Neural progenitor cell (in vitro differentiated cells): ENCODE data around the gene PEX5L. TPM values are rescaled to one million over a fixed set of nuclear protein-coding genes. Genes with fewer than 3 reads are reported as not detected.

Experiments used
- DNase-seq: peaks from one replicate; pipeline ENCODE4 v3.0.0-alpha.2; 2016; ENCODE audit warnings: low spot score
- H2AFZ ChIP-seq: fragments of 200-600 bp; sonication (generic); replicated peaks from 2 replicates; pipeline ENCODE4 v1.6.1; 2016; ENCODE audit warnings: antibody characterized with exemption
- H3F3A ChIP-seq: fragments of 200-600 bp; sonication (generic); 2 replicates; pipeline ENCODE4 v1.6.1; 2016; ENCODE audit warnings: antibody characterized with exemption, low read depth
- H3K27ac ChIP-seq: fragments of 200-600 bp; sonication (generic); 2 replicates; pipeline ENCODE4 v1.5.1; 2016; ENCODE audit warnings: mild to moderate bottlenecking
- H3K27me3 ChIP-seq: fragments of 200-600 bp; sonication (generic); 2 replicates; pipeline ENCODE4 v1.6.1; 2016; ENCODE audit warnings: mild to moderate bottlenecking, moderate library complexity
- H3K36me3 ChIP-seq: fragments of 200-600 bp; sonication (generic); 2 replicates; pipeline ENCODE4 v1.5.1; 2016
- H3K4me1 ChIP-seq: fragments of 200-600 bp; sonication (generic); 2 replicates; pipeline ENCODE4 v1.6.1; 2016; ENCODE audit warnings: mixed run types
- H3K4me2 ChIP-seq: fragments of 200-600 bp; sonication (generic); 2 replicates; pipeline ENCODE4 v1.6.1; 2016
- H3K4me3 ChIP-seq: fragments of 200-600 bp; sonication (generic); 2 replicates; pipeline ENCODE4 v1.5.1; 2016
- H3K79me2 ChIP-seq: fragments of 200-600 bp; sonication (generic); 2 replicates; pipeline ENCODE4 v1.6.1; 2016; ENCODE audit warnings: low read depth
- H3K9ac ChIP-seq: fragments of 200-600 bp; sonication (generic); 2 replicates; pipeline ENCODE4 v1.6.1; 2016
- H3K9me3 ChIP-seq: fragments of 200-600 bp; sonication (generic); 2 replicates; pipeline ENCODE4 v1.5.1; 2016; ENCODE audit warnings: low read depth
- H4K20me1 ChIP-seq: fragments of 200-600 bp; sonication (generic); 2 replicates; pipeline ENCODE4 v1.6.1; 2016; ENCODE audit warnings: low read depth
- H3K27ac Mint-ChIP-seq: 3 replicates; pipeline ENCODE4 v1.8.0; 2021; ENCODE audit warnings: mixed read lengths
- H3K27me3 Mint-ChIP-seq: 2 replicates; pipeline ENCODE4 v1.8.0; 2022; ENCODE audit warnings: low read depth, mild to moderate bottlenecking, inconsistent platforms, moderate library complexity, mixed read lengths; ENCODE audit not compliant: insufficient read depth
- H3K36me3 Mint-ChIP-seq: 3 replicates; pipeline ENCODE4 v1.8.0; 2021; ENCODE audit warnings: mixed read lengths
- H3K4me1 Mint-ChIP-seq: 3 replicates; pipeline ENCODE4 v1.8.0; 2021; ENCODE audit warnings: mixed read lengths
- H3K4me3 Mint-ChIP-seq: 3 replicates; pipeline ENCODE4 v1.8.0; 2021; ENCODE audit warnings: mild to moderate bottlenecking, moderate library complexity, mixed read lengths
- H3K9me3 Mint-ChIP-seq: 3 replicates; pipeline ENCODE4 v1.8.0; 2020; ENCODE audit warnings: mixed read lengths
- CTCF ChIP-seq: fragments of 200-600 bp; sonication (generic); IDR thresholded peaks from 2 replicates; pipeline ENCODE4 v1.5.1; 2017; ENCODE audit warnings: antibody characterized with exemption, mild to moderate bottlenecking
- EZH2 ChIP-seq: fragments of 200-600 bp; sonication (generic); IDR thresholded peaks from 2 replicates; pipeline ENCODE4 v1.6.1; 2017; ENCODE audit warnings: antibody characterized with exemption, mild to moderate bottlenecking, moderate library complexity
- EZH2phosphoT487 ChIP-seq: fragments of 200-600 bp; sonication (generic); IDR thresholded peaks from 2 replicates; pipeline ENCODE4 v1.6.1; 2017; ENCODE audit warnings: antibody characterized with exemption
- total RNA-seq: library from RNA; depleted of rRNA; stranded (reverse); fragments of >200 nt; gene quantifications from 2 replicates; pipeline ENCODE4 v1.2.3, GENCODE V29; 2015; ENCODE audit warnings: low replicate concordance

Gene PEX5L
- total RNA-seq, 1 donor from 2014 or later: 0.90 TPM

DNA sequence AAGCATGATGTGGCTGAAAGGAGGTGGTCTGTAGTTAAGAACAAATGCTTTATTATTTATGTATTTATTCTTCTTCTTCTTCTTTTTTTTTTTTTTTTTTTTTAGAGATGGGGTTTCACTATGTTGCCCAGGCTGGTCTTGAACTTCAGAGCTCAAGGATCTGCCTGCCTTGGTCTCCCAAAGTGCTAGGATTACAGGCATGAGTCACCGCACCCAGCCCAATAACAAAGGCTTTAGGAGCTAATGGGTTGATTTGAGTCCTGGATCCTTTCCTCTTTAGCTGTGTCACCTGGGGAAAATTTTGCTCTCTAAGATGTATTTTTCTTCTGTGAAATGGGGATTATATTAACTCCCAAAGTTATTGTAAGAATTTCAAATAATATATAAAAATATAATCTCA is 168.8 kb downstream of the PEX5L start:
- no peak overlapping the region for H3K27ac Mint-ChIP-seq
- Histone ChIP-seq H2AFZ (no peak overlapping the region), H3F3A (peaks cover 8% of the 10 kb centered on the region), H3K9ac (no peak overlapping the region), H3K9me3 (no peaks in the 10 kb centered on the region), H3K27me3 (no peaks in the 10 kb centered on the region), H3K4me2 (no peak overlapping the region), H3K79me2 (no peaks in the 10 kb centered on the region), H3K36me3 (no peaks in the 10 kb centered on the region), H3K4me3 (no peak overlapping the region), H4K20me1 (no peaks in the 10 kb centered on the region), H3K4me1 (peaks cover 32% of the 10 kb centered on the region), H3K27ac (no peak overlapping the region)
- no peak for TF ChIP-seq CTCF
- TF ChIP-seq EZH2phosphoT487: no peak
- TF ChIP-seq EZH2: no peak
- H3K4me1 Mint-ChIP-seq: peaks cover 8% of the 10 kb centered on the region
- no peak for DNase-seq
- no peaks in the 10 kb centered on the region for H3K27me3 Mint-ChIP-seq
- no peaks in the 10 kb centered on the region for H3K9me3 Mint-ChIP-seq
- H3K4me3 Mint-ChIP-seq: no peak overlapping the region
- H3K36me3 Mint-ChIP-seq: no peaks in the 10 kb centered on the region

- no peak overlapping the region for H3K27ac Mint-ChIP-seq
- Histone ChIP-seq H3K36me3 (no peaks in the 10 kb centered on the region), H3K79me2 (no peaks in the 10 kb centered on the region), H4K20me1 (no peaks in the 10 kb centered on the region), H3K4me2 (no peak overlapping the region), H3K4me3 (no peak overlapping the region), H3K4me1 (peaks cover 17% of the 10 kb centered on the region), H3K27me3 (no peaks in the 10 kb centered on the region), H2AFZ (no peak overlapping the region), H3F3A (no peaks in the 10 kb centered on the region), H3K9ac (no peak overlapping the region), H3K9me3 (no peaks in the 10 kb centered on the region), H3K27ac (no peak overlapping the region)
- no peaks in the 10 kb centered on the region for H3K9me3 Mint-ChIP-seq
- no peaks in the 10 kb centered on the region for H3K27me3 Mint-ChIP-seq
- H3K36me3 Mint-ChIP-seq: no peaks in the 10 kb centered on the region
- no peak for DNase-seq
- TF ChIP-seq EZH2 (no peak), EZH2phosphoT487 (no peak), CTCF (no peak)
- no peak overlapping the region for H3K4me3 Mint-ChIP-seq
- peaks cover 3% of the 10 kb centered on the region for H3K4me1 Mint-ChIP-seq
Observed at GRCh38 chr3:179865861-179866505, 170.8 kb downstream of the PEX5L start.

GRCh38 chr3:179861953-179862352 is 174.8 kb downstream of the PEX5L start:
- TF ChIP-seq EZH2 (no peak), EZH2phosphoT487 (no peak), CTCF (no peak)
- Mint-ChIP-seq H3K4me1 (peaks cover 3% of the 10 kb centered on the region), H3K36me3 (no peaks in the 10 kb centered on the region), H3K4me3 (no peak overlapping the region), H3K9me3 (no peaks in the 10 kb centered on the region), H3K27ac (no peak overlapping the region), H3K27me3 (no peaks in the 10 kb centered on the region)
- H3K27ac ChIP-seq: no peak overlapping the region
- no peaks in the 10 kb centered on the region for H3K79me2 ChIP-seq
- H2AFZ ChIP-seq: no peak overlapping the region
- no peaks in the 10 kb centered on the region for H3K9me3 ChIP-seq
- no peak overlapping the region for H3K4me2 ChIP-seq
- no peaks in the 10 kb centered on the region for H3K36me3 ChIP-seq
- peaks cover 8% of the 10 kb centered on the region for H3K4me1 ChIP-seq
- H3F3A ChIP-seq: no peaks in the 10 kb centered on the region
- H3K4me3 ChIP-seq: no peak overlapping the region
- no peaks in the 10 kb centered on the region for H3K27me3 ChIP-seq
- no peak overlapping the region for H3K9ac ChIP-seq
- no peaks in the 10 kb centered on the region for H4K20me1 ChIP-seq
- no peak for DNase-seq
